ENCODE data around the gene HDGFL3. TPM values are rescaled to one million over a fixed set of nuclear protein-coding genes. Genes with fewer than 3 reads are reported as not detected.
"Not testable (repeated sequence)": the region's sequence is repeated elsewhere in the genome, so short reads cannot be mapped to it uniquely, and the experiment has no call there.

The HDGFL3 gene
- total RNA-seq, 1 experiment from 2014 or later, result not detected

DNA sequence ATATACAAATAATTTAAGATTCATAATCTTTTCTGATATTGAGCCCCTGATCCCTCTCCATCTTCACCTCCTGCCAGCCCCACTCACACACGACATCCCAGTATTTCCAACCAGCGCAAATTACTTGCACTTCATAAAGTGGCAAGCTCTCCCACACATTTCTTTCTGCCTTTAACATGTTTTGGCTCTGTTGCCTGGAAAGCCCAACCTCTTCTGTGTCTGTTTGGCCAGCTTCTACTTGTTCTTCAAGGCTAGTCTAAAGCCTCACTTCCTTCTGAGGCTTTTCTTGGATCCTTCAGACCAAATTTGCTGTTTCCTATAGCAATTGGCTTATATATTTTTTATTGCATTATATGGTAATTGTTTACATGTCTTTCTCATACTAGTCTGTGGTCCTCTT lies 105.3 kb downstream of the HDGFL3 start:
- DNase-seq (ENCODE audit: low spot score), result no peak

- DNase-seq (ENCODE audit: low spot score), result no peak
Measured at GRCh38 chr15:83100097-83100646, 107.5 kb downstream of the HDGFL3 start.

- no peak for DNase-seq (ENCODE audit: low spot score)
Measured at GRCh38 chr15:83099290-83099689, 108.3 kb downstream of the HDGFL3 start.

GRCh38 chr15:83098079-83098478 lies 109.5 kb downstream of the HDGFL3 start:
- no peak for DNase-seq (ENCODE audit: low spot score)

DNA sequence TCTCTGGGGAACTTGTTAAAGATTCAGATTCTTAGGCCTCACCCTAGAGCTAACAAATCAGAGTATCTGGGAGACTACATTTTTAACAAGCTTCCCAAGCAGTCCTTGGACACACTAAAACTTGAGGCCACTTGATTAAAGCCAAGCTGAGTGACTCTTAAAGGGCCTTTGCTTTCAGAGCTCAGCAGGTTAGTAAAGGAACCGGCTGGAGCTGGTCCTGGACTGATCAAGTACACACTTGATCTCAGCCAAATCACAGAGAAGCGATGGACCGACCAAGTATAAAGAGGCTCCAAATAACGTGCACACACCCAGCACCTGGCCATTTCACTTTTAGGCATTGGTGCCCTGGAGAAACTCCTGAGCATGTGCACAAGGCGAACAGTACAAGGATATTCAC lies 113.0 kb downstream of the HDGFL3 start:
- DNase-seq (ENCODE audit: low spot score), result no peak

- no peak for DNase-seq (ENCODE audit: low spot score)
Measured at GRCh38 chr15:83092309-83092976, 115.2 kb downstream of the HDGFL3 start.

GRCh38 chr15:83091965-83092308 lies 115.7 kb downstream of the HDGFL3 start:
- DNase-seq (ENCODE audit: low spot score), result not testable (repeated sequence)

- DNase-seq (ENCODE audit: low spot score), result no peak
Measured at GRCh38 chr15:83090465-83090864, 117.2 kb downstream of the HDGFL3 start.

GRCh38 chr15:83088876-83089275 lies 118.7 kb downstream of the HDGFL3 start:
- DNase-seq (ENCODE audit: low spot score), result no peak

GRCh38 chr15:83087576-83087975 lies 120.0 kb downstream of the HDGFL3 start:
- no peak for DNase-seq (ENCODE audit: low spot score)

- DNase-seq (ENCODE audit: low spot score), result not testable (repeated sequence)
Measured at GRCh38 chr15:83085864-83086552, 121.6 kb downstream of the HDGFL3 start.

GRCh38 chr15:83085461-83085860 lies 122.2 kb downstream of the HDGFL3 start:
- DNase-seq (ENCODE audit: low spot score), result not testable (repeated sequence)

GRCh38 chr15:83082730-83083386 lies 124.8 kb downstream of the HDGFL3 start:
- no peak for DNase-seq (ENCODE audit: low spot score)

- no peak for DNase-seq (ENCODE audit: low spot score)
Measured at GRCh38 chr15:83081256-83082014, 126.2 kb downstream of the HDGFL3 start.

GRCh38 chr15:83078712-83079111 lies 128.9 kb downstream of the HDGFL3 start:
- DNase-seq (ENCODE audit: low spot score), result no peak

Other genes starting within 250 kb of the HDGFL3 start
- gene RAMAC, start 221.6 kb downstream of the HDGFL3 start, total RNA-seq (2014; rRNA removed; shearing (Covaris generic)), result 32.9 and 34.8 TPM in 2 replicates
- gene C15orf40, start 196.2 kb downstream of the HDGFL3 start, total RNA-seq (2014; rRNA removed; shearing (Covaris generic)), result 17.4 and 26.7 TPM in 2 replicates
- 90.3 and 111 TPM in 2 replicates for gene BTBD1, start 140.6 kb downstream of the HDGFL3 start, total RNA-seq (2014; rRNA removed; shearing (Covaris generic))
- not detected in 2 replicates for gene TM6SF1, start 100.2 kb downstream of the HDGFL3 start, total RNA-seq (2014; rRNA removed; shearing (Covaris generic))
- not detected in 2 replicates for gene BNC1, start 76.8 kb upstream of the HDGFL3 start, total RNA-seq (2014; rRNA removed; shearing (Covaris generic))
- not detected in 2 replicates for gene SH3GL3, start 239.5 kb upstream of the HDGFL3 start, total RNA-seq (2014; rRNA removed; shearing (Covaris generic))